H1 (cell line): ENCODE measurements around the gene SUSD6. TPM values are rescaled to one million over a fixed set of nuclear protein-coding genes. Genes with fewer than 3 reads are reported as not detected.

Experiments used
- KDM4A ChIP-seq: IDR thresholded peaks from one replicate; pipeline ENCODE4 v1.7.1; 2012; ENCODE audit warnings: low read depth, mild to moderate bottlenecking, moderate library complexity, low read length, inconsistent platforms; ENCODE audit not compliant: severe bottlenecking
- polyA plus RNA-seq, 7 experiments: library from polyadenylated mRNA; depleted of rRNA in 3 of 7; stranded (reverse) in 5 of 7; unstranded in 2 of 7; fragments of >200 nt in 5 of 7; fragments of 200-250 nt in 2 of 7; gene quantifications; 1 replicate in 5 of 7; 2 replicates in 1 of 7; 4 replicates in 1 of 7; pipeline versions ENCODE4 v1.2.1 to v1.2.3, GENCODE V29; 2011 to 2013; ENCODE audit warnings: missing spikeins in 2 of 7, mixed read lengths in 2 of 7
- total RNA-seq: library from RNA; stranded (reverse); fragmentation: NEBNext Ultra II Directional; extraction: Animal tissue kit (Norgen Biotek cat#: 25700); gene quantifications from 2 replicates; pipeline ENCODE4 v1.2.1, GENCODE V29; 2021

SUSD6 gene
- total and polyA plus RNA-seq, 2 of the 8 experiments (the other 6 are each of a cell fraction or from before 2014, with no cell fraction given) = 3.0 to 3.8 TPM

DNA sequence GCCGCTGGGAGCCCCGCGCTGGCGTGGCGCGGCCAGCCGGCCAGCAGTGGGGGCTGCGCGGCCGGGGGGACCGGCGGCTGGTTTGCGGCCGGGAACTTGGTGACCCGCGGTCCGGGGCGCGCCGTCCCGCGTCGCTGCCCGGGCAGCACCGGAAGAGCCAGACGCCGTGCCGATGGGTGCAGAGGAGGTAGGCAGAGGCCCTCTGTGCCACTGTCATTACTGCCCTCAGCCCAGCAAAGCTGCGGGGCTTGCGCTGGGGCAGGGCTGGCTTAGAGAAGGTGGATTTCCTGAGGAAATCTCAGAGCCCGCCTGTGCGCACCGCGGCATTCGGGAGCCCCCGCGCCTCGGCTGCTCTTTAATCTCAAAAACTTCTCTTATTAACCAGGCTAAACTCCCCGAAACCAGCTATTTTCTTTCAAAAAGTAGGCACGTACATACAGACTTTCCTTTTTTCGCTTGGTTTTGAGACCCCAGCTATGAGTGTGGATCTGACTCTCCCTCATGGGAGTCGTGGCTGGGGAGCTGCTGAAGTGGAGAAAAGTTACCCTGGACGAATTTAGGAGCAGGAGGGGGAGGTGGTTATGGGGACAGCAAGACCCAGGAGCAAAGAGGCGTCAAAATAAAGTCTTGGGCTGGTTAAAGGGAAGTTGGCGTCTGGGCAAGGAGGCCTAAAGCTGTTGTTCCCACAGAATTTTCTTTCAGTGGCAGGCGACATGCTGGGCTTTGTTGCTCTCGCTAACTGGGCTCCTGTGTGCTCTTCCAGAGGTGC lies 802 bp downstream of the SUSD6 start (continued):
- peak; percentile 49 for TF ChIP-seq KDM4A
